RWPE1 (cell line): ENCODE measurements around the gene BMPR1B.

Experiments
- CTCF ChIA-PET: fragments of 350-600 bp; sonication (Branson Sonifier 250); formaldehyde crosslinking; extraction: SDS; loops from one replicate; lab custom pipeline; 2021; lab: Yijun Ruan, JAX
- POLR2A ChIA-PET: fragments of 400-600 bp; formaldehyde crosslinking; extraction: SDS; loops from one replicate; lab custom pipeline; 2020; ENCODE audit warnings: antibody characterized with exemption; ENCODE audit not compliant: low non-redundant PET; lab: Yijun Ruan, JAX
- DNase-seq: peaks from one replicate; pipeline ENCODE4 v3.0.0; 2012; ENCODE audit warnings: low spot score
- H3K27ac ChIP-seq: fragments of 450-650 bp; 2 replicates; pipeline ENCODE4 v1.5.1; 2017
- TF ChIP-seq, protein P1 (sequence below): fragments of 450-650 bp; conservative IDR thresholded peaks from 2 replicates; pipeline ENCODE4 v1.5.1; 2017; ENCODE audit warnings: low read depth, mild to moderate bottlenecking

BMPR1B gene

GRCh38 chr4:95017305-95018064 is 259.7 kb downstream of the BMPR1B start:
- TF ChIP-seq, protein P1, sequence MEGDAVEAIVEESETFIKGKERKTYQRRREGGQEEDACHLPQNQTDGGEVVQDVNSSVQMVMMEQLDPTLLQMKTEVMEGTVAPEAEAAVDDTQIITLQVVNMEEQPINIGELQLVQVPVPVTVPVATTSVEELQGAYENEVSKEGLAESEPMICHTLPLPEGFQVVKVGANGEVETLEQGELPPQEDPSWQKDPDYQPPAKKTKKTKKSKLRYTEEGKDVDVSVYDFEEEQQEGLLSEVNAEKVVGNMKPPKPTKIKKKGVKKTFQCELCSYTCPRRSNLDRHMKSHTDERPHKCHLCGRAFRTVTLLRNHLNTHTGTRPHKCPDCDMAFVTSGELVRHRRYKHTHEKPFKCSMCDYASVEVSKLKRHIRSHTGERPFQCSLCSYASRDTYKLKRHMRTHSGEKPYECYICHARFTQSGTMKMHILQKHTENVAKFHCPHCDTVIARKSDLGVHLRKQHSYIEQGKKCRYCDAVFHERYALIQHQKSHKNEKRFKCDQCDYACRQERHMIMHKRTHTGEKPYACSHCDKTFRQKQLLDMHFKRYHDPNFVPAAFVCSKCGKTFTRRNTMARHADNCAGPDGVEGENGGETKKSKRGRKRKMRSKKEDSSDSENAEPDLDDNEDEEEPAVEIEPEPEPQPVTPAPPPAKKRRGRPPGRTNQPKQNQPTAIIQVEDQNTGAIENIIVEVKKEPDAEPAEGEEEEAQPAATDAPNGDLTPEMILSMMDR, result no peak
- DNase-seq, result no peak
- ChIA-PET POLR2A (no interaction called here), CTCF (no interaction called here)
- H3K27ac ChIP-seq, result no peak overlapping the region

GRCh38 chr4:95018785-95019184 is 261.0 kb downstream of the BMPR1B start:
- no peak overlapping the region for H3K27ac ChIP-seq
- no peak for DNase-seq
- TF ChIP-seq, protein P1, result no peak
- POLR2A ChIA-PET, result no interaction called here
- CTCF ChIA-PET, result no interaction called here

GRCh38 chr4:95020521-95020920 is 262.8 kb downstream of the BMPR1B start:
- no peak for DNase-seq
- TF ChIP-seq, protein P1, result no peak
- ChIA-PET CTCF (no interaction called here), POLR2A (no interaction called here)
- no peak overlapping the region for H3K27ac ChIP-seq

GRCh38 chr4:95021099-95021498 is 263.3 kb downstream of the BMPR1B start:
- no peak overlapping the region for H3K27ac ChIP-seq
- POLR2A ChIA-PET, result no interaction called here
- TF ChIP-seq, protein P1, result no peak
- DNase-seq, result no peak
- CTCF ChIA-PET, result no interaction called here

DNA sequence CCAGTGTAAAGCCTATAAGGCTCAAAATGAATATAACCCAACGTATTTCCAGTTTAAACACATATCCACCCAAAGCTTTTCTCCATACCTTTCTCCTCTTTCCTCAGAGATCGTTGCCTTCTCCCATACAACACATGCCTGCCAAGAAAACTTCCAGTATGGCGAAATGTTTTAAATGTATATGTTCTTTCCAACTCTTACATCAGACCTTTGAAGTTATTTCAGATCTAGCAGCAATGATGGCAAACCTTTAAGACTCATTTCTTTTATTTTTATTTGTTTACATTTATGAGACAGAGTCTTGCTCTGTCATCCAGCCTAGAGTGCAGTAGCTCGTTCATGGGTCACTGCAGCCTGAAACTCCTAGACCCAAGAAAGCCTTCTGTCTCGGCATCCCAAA is 265.4 kb downstream of the BMPR1B start:
- TF ChIP-seq, protein P1, result no peak
- ChIA-PET CTCF (no interaction called here), POLR2A (no interaction called here)
- no peak overlapping the region for H3K27ac ChIP-seq
- no peak for DNase-seq

DNA sequence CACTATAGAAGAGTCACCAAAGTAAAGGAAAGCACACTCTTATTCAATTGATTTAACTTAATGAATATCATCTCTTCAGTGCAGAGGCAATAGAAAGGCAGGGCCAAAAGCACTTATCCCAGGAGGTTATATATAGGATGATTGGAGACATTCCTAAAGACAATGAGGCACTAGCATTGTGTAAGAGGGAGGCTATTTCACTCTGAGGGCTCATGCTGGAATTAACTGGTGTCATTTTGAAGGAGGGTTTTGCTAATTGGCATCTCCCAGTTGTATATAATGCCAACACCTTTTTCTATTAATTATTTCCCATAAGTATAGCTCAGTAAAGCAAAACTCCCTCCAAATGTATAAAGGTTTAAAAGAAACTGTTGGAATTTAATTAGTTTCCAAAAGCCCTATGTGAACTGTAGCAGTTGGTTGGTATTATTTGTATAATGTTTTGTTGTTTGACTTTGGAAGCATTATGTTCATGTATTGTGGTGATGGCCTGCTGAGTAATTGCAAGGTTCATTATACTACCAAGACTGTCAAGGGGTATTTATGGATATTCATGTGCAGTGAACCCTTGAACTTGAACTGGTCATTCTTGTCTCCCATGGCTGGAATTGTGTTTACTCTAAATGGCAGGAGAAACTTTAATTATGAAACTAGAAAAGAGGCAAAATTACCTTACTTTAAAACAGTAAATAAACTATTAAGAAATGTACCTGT is 270.3 kb downstream of the BMPR1B start:
- DNase-seq, result no peak
- POLR2A ChIA-PET, result no interaction called here
- H3K27ac ChIP-seq, result no peak overlapping the region
- TF ChIP-seq, protein P1, result no peak
- CTCF ChIA-PET, result no interaction called here
